Left renal pelvis (tissue), 4 donors: ENCODE data around the gene SYT9. TPM values are rescaled to one million over a fixed set of nuclear protein-coding genes. Genes with fewer than 3 reads are reported as not detected.

Experiments used
- DNase-seq, 4 donors: peaks; one replicate each; pipeline ENCODE4 v3.0.0-alpha.2; 2013; ENCODE audit warnings: low read depth in 4 of 4, low spot score in 3 of 4
- polyA plus RNA-seq, 4 donors: library from polyadenylated mRNA; unstranded; fragments of 120-200 nt; gene quantifications; one replicate each; pipeline ENCODE4 v1.2.1, GENCODE V29; 2013; ENCODE audit not compliant: insufficient read length in 4 of 4

The SYT9 gene
- polyA plus RNA-seq, 4 donors: 0.49 to 4.9 (median 4.6) TPM

DNA sequence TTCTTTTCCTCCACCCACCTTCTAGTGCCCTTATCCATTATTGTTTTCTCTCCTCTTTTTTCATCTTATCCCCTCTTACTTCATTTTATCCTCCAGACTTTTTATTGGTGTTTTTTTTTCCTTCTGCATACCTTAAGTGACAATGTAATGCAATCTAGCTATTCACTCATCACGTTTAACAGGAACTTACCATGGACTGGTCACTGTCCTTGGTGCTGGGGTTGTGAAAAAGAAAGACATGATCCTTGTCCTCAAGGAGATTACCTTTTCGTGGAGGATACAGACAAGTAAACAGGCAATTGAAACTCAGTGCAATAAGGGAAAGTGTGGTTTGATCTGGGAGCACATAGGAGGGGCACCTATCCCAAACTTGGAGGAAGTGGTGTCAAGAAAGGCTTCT lies 20.7 kb downstream of the SYT9 start:
- DNase-seq: no peak

DNA sequence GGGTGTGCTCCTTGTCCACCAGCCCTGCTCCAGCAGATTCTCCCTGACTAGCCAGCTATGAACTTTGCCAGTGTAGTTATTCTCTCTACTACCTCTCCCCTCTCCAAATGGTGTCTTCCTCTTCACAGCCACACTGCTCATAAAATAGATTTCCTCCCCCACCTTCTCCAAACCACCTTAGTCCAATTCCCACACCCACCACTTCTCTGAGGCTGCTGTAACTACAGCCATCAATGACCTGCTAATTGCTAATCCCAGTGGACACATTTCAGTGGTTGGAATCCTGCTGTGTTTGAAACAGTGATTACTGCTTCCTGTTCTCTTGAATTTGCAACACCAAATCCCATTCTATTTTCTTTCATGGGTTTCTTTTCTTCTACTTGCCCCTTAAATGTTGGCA lies 23.4 kb downstream of the SYT9 start:
- no peak for DNase-seq

DNA sequence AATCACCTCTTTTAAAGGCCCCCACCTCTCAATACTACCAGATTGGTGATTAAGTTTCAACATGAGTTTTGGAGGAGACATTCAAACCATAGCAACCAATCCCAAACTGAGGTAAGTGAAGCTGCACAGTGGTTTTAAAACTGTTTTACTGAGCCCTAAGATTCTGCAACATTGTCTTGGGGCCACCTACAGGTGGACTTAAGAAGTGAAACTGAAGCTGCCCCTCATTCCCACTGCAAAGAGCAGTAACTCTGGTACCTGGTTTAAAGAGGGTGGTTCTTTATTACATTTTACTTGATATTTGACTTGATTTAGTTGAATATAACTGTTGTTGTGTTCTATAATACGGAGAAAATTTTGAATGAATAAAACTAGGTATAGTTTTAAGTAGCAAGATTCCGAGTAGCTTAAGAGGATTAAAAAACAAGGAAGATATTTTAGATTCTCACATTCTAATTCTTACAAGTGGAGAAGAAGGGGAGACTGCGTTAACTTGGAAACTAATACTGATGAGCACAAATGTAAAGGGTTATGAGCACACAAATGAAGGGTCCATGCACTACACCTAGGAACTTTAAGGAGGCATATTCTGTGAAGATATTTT lies 26.7 kb downstream of the SYT9 start:
- DNase-seq: peak in 3 of 4 donors; percentile 6 to 12 (median 7)

DNA sequence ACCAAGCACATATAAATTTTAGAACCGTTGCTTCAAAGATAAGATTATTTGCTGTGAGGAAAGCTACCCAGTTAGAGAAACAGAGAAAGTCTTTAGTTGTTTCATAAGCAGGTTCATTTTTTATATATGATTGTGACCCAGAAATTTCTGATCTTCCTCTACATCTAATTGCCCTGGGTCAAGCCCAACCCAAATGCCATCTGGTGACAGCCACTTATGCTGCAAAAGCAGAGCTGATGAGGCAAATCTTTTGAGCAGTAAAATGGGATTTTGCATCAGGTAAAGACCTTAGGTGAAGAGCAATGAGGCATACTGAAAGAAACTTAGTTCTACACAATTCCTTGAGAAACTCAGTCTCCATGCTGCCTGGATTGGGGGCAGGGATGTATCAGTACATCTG lies 28.0 kb downstream of the SYT9 start:
- DNase-seq: no peak

DNA sequence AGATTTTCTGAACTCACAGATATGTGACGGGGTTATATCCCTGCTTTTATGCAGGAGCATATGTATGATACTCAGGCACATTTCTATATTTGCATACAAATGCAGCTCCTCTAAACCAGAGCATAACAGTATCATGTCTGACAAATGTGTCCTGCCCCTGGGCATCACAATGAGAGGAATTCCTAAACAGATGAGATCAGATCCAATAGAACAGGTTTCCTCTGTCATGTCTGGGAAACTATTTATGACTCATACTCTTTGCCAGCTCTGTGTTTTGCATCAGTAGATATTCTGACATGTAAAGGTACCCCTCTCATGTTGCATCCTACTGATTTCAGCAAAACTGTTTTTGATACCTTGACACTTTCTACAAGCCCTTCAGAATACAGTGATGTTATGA lies 29.4 kb downstream of the SYT9 start:
- no peak for DNase-seq

DNA sequence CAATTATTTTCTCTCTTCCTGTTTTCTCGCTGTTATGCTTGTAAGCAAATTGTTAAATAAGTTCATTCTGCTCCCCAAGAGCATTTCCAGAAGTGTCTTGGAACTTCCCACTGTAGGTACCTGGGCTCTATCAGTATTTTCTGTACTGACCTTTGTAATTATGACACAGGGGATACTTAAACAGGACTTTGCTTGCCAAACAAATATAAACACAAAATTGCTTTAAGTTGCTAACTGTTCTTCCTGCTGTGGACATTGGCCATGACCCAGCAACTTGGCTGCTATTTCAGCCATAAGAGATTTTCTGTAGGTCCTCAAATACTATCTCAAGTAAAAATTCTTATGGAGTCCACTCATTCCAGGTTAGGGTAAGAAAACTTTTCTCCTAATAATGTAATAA lies 30.1 kb downstream of the SYT9 start:
- DNase-seq: no peak

DNA sequence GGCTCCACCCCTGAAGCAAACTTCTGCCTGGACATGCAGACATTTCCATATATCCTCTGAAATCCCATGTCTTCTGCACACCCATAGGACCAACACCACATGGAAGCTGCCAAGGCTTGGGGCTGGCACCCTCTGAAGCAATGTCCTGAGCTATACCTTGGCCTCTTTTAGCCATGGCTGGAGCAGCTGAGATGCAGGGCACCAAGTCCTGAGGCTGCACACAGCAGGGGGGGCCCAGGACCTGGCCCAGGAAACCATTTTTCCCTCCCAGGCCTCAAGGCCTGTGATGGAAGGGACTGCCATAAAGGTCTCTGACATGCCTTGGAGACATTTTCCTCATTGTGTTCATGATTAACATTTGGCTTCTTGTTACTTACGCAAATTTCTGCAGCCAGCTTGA lies 34.5 kb downstream of the SYT9 start:
- DNase-seq: no peak

DNA sequence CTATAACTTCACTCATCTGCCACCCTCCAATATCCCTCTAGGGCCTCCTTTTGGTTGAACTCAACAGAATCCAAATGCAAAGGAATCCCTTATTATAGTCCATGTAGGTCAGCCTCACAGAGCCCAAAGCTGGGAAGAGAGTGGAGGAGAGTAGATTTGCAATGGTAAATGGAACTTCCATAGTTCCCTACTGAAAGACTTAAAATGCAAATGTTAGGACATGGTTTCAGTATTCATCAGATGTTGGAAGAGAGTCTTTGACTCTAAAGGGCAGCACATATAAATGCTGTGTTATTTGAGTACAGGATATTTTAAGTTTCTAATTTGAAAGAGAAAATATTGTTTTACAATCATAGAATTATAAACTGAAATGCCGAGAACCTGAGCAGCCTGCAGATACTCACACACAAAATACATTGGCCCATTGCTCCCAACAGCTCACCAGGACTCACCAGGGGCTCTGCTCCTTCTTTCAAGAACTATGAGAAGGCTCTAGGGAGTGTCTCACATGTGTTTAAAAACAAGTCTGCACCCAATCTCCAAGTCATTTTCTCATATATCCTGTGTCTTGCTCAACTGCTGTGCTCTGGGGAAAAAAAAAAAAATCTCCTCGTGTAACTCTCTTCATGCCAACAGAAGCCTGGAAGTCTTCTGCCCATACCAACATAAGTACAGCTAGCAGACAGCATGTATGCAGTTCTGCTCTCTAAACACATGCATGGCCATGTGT lies 39.6 kb downstream of the SYT9 start:
- no peak for DNase-seq

DNA sequence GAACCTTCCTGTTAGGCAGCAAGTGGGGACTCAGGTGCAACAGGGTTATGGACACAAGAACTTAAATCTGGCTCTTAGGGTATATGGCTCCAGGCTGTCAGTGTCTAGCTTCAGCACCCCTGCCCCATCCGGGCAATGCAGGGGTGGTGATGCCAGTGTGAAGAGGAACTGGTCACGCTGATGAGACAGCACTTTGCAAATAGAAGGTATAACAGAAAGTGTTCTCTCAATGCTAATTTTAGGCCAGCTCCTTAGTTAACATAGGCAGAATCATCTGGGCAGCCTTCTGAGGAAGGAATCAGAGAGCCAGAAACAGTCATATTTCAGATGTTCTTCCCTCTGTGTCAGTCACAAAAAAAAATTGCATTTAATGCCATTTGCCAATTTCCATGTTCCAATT lies 41.2 kb downstream of the SYT9 start:
- DNase-seq: no peak

DNA sequence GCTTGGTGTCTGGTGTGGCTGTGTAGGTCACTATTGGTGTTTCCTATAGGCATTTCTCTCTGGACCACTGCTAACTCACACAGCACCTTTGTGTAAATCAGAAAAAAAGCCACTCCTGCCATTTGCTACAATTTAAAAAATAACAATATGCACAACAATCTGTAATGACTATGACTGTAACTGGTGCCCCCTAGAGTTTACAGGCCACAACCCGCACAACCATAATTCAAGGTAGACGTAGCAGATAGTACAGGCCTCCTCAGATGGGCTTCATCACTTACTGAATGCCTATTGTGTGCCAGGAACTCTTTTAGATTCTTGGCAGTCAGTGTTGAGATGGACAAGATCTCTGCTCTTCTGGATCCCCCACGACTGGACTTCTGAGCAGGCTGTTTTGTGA lies 47.7 kb downstream of the SYT9 start:
- DNase-seq: no peak

DNA sequence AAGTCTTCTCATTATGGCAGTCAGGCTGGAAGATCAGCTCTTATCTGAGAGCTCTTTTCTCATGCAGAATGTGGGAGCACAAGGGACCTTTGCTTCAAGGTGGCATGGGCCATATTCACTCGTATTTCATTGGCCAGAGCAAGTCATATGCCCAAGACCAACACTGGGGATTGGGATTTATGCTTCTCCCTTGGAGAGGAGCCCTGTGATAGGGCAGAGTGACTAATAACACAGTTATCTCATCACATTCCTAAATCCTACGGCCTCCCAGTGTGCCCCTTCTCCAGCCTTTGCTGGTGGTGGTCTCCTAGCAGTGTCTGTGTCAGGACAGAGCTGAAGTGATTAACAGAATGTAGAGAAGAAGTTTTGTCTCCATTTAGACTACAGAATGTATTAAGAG lies 48.6 kb downstream of the SYT9 start:
- no peak for DNase-seq

DNA sequence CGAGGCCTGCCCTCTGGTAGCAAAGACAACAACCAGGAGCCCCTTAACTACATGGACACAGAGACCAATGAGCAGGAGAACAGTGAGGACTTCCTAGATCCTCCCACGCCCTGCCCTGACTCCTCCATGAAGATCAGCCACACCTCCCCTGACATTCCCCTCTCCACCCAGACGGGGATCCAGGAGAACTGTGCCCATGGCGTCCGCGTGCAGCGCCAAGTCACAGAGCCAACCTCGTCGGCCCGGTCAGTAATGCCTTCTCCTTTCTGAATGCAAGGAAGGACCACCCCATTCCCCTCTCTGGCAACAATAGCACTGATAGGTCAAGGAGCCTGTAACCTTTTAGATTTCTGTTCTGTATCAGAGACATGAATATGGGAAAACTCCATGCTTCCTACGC lies 51.4 kb downstream of the SYT9 start:
- DNase-seq: no peak

DNA sequence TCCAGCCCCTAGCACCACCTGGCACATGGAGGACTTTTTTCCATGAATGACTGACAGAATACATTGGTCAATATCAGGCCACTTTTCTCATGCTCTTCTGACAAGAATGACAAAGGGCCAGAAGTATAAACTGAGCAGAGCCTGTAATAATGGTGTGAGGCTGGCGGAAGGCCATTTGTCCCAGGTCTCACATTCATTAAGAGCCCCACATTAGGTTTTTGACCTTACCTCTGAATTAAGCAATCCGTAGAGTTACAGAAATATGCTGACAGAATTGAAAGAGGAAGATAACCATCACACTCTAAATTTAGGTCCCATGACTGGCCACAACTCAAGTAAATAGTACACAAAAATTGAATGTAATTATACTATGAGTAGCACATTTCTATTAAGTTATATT lies 55.2 kb downstream of the SYT9 start:
- no peak for DNase-seq

DNA sequence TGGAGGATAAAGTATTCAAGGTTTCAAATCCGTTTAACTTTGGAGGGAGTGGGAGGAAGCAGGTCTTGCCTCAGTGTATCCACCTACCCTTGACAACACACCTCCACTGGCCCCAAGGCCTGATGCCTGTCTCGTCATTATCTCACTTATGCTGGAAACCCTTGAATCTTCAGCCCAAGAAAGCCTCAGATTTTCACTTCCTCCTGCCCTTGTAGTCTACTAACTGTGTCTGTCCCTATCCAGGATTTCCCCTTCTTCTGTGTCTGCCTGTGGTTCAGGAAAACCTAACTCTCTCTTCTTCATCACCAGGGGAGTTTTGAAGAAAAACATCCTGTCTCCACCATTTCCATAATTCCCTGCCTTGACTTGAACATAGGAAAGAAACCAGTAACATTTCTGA lies 56.1 kb downstream of the SYT9 start:
- DNase-seq: no peak

DNA sequence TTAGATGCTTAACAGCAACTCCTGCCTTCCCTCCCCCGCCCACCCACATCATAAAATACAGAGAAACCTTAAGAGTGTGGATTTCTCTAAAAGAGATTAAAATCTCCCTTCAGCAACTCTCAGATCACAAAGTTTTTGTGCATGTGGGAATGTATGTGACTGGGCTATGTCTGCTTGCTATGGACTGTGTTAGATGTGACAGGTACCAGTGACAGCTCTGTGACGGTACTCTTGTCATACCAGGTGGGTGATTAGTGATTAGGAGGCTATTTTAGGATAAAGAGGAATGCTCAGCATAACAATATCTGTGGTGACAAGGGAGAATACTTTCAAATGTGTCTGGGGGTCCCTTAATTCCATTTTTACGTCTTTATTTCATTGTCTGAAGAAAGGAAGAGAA lies 60.2 kb downstream of the SYT9 start:
- no peak for DNase-seq

DNA sequence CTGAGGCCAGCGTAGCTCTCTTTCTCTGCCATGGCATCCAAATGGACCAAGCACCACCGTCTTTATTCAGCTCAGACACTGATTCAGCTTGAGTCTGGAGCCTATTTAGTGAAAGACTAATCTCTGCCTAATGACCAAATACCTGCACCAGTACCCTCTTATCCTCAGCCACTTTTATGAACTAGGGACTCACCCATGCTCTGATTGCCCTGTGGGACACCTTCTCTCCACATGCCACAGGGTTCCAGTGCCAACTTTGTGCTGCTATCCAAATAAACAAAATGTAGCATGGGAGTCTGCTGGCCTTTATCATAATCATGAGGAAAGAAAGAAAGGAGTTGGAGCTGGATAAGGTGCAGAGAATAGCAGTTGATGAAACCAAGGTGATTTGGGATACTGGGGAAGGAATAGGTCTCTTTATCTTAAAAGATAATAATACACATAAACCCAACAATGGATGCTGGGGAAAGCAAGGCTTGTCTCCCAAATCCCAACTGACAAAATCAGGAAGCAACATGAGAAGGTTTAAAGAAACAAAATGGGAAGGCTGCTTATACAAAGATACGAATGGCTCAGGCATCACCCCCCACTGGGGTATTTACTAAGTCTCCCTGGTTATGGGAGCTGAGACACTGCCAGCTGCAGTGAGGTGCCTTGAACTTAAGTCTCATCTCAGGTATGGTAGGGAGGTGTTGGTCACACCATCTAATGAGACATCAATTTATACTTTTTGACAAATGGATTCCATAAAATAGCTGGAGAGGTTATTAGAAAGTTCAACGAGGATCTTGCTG lies 63.3 kb downstream of the SYT9 start:
- no peak for DNase-seq

DNA sequence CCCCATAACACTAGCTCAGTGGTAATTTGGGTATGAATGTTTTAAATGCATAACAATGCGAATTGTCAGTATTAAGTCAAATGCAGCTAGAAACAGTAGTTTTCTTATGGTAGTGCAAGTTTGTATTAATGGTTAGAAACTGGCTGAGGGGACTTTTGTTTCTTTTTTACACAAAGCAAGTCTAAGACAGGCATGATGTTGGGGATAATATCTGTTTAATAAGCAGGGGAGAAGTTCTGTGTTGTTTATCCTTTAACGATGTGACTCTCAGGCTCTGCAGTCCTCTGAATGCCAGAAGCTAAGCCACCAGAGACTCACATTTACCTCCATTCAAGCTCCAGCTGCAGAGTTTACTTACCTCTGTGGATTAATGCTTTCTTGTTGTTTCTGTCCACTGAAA lies 67.8 kb downstream of the SYT9 start:
- DNase-seq: no peak

DNA sequence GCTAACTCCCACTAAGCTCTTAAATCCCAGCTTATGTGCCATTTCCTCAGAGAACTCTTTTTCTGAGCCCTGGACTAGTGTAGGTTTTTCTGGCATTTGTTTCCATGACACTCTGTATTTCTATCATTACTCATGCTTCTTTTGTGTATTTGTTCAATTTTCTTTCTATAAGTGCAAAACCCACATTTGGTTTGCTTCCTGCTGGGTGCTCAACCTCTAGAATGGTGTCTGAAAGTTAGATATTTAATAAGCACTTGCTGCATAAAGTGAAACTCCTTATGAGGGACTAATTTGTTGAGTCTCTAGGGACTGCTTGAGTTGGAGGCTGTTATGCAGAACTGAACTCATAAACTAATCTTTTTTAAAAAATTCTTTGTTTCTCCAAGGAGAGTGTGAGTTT lies 68.6 kb downstream of the SYT9 start:
- no peak for DNase-seq

DNA sequence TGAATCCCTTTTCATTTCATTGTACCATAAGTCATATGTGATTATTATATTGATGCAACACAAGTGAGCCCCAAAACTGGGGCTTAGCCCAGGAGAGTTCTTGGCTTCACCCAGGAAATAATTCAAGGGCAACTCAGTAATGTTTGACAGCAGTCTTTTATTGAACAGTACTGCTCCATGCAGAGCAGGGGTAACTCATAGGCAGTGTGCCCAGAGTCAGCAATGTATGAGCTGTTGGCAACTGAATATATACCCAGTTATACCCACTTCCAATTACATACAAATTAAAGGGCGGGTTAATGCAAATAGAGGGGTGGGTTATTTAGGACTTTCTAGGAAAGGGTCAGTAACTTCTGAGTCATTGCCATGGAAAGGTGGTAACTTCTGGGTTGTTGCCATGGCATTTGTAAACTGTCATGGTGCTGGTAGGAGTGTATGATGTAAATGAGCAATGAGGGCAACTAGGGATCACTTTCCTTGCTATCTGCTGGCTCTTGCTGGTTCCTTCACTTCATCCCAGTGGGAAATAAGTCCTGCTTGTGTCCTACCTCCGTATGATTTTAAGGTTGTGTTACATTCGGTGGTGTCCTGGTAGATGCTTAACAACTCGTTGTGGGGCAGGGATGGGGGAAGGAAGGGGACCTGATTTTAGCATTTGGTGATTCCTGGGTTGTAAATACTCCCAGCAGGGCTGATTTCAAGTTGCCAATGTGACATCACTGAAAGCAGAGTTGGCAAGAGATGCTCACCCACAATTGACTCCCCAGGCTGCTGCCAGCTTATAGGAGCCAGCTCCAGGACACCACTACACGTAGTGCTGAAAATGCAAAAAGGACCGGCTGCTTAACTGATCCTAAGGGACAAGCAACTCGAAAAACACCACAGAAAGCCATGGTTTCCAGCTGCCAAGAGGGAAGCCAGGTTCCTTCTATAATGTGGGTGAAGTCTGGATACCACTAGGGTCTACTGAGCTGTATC lies 70.1 kb downstream of the SYT9 start:
- no peak for DNase-seq

DNA sequence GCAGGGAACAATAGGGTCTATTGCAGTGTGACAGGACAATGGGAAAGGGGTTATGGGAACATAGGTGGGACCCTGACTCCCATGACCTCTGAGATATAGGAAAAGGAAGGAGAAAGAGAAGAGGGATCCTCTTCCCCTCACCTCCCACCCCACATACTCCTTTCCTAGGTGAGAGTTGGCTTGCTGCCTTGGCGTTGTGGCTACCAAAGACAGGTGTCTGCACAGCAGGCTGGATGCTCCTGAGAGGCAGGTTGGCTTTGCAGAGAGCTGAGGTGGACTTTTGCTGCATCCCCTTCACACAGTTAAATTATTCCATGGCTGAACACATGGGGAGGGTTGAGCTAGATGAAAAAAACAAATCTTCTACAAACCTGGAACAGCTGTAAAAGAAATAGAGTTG lies 80.7 kb downstream of the SYT9 start:
- DNase-seq: no peak

DNA sequence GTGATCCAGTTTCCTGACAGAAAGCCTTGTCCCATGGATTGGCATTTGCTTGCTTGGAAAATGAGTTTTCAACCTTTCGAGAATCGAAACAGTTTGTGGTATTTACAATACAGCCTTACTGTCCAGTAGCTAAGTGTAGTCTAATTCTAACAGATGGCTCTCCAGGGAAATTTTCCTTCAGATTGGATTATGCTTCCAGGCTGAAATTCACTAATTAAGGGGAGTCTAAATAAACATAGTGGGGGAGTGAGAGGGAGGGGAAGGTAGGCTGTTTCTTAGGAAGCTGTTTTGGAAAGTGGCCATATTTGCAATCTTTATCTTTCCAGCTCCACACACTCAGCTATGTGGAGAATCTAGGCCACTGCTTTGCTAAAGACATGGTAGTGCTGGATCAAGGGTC lies 81.3 kb downstream of the SYT9 start:
- peak in 2 of 4 donors; percentile 2 to 20 for DNase-seq
